Measurements from ENCODE around the gene NDUFB5.

Gene NDUFB5

DNA sequence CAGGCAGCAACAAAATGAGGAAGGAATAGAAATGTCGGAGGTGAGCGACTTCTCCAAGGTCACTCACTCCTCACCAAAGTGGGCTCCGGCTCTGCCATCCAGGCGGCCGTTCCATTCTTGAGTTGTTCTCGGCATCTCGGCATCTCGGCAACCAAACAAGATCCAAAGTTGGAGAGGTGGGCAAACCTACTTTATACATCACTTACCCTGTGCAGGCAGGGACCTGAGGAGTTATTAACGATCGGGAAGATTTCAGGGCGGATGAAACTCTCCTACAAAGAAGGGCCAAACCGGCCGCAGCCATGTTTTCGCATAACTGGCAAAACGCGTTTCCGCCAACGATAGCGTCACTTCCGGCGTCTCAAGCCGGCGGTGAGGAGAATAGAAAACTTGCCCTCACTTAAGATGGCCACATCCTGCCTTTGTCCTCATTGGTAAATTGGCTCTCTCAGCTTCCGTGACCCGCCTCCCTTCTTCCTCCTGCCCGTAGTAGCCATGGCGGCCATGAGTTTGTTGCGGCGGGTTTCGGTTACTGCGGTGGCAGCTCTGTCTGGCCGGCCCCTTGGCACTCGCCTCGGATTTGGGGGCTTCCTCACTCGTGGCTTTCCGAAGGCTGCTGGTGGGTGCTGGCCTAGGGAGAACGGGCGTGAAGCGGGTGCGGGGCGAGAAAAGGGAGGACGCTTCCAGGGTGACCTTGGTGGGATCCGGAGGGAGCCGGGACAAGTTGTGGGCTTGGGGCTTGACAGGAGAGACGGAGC, at the start of gene NDUFB5, which contains the start of gene MRPL47:
NDUFB5 (plus strand) TSS at position 474 of the 758 bp plus-strand sequence; CDS start at position 496, 22 bp downstream.
MRPL47 (minus strand) TSS at position 318 of the 758 bp plus-strand sequence; CDS start at position 304, 14 bp downstream.
- DNase-seq (ENCODE audit: low read depth) = peak; percentile 85

DNA sequence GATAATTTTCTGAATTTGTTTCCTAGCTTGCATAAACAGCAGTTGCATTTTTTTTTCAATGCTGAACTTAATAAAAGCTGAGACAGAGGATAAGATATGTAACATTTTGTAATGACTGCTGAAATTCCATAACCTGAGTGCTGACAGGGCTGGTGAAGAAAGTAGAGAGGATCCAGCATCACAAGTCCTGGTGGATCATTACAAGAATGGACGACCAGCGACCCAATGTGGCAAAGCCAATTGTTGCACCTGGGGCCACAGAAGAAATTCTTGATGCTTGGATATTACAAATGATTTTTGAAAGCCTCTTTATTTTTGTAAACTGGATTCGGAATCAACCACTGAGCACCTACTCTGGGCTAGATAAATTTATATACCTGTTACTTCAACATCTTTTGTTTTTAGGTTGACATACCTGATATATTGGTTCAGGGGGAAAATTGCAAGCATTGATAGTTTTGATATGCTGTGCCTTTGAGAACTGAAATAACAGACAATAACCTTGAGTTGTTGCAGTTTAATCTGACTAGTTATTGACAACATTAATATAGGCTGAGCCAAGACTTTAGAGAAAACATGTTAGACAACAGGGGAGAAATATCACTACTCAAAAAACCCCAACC, 45.7 kb upstream of the NDUFB5 start:
- H3K4me3 ChIP-seq (ENCODE audit: low read depth, low read length) = no peak overlapping the region
- peak; percentile 41 for DNase-seq (ENCODE audit: low read depth)

More for the DNA sequence above, at the start of gene NDUFB5, which contains the start of gene MRPL47:
- peak within 1 kb of the TSS; percentile 96 for H3K4me3 ChIP-seq (ENCODE audit: low read depth, low read length)

DNA sequence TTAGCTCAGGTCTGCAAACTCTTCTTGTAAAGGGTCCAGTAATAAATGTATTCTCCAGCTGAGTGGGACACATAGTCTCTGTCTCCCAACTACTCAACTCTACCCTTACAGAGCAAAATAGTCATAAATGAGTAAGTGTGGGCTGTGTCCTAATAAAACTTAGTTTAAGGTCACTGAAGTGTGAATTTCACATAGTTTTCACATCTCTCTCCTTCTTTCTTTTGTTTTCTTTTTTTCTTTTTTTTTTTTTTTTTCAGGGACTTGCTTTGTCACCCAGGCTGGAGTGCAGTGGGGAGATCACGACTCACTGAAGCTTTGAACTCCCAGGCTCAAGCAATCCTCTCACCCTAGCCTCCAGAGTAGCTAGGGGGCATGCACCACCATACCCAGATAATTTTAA, 43.8 kb upstream of the NDUFB5 start:
- H3K4me3 ChIP-seq (ENCODE audit: low read depth, low read length) = no peak overlapping the region

DNA sequence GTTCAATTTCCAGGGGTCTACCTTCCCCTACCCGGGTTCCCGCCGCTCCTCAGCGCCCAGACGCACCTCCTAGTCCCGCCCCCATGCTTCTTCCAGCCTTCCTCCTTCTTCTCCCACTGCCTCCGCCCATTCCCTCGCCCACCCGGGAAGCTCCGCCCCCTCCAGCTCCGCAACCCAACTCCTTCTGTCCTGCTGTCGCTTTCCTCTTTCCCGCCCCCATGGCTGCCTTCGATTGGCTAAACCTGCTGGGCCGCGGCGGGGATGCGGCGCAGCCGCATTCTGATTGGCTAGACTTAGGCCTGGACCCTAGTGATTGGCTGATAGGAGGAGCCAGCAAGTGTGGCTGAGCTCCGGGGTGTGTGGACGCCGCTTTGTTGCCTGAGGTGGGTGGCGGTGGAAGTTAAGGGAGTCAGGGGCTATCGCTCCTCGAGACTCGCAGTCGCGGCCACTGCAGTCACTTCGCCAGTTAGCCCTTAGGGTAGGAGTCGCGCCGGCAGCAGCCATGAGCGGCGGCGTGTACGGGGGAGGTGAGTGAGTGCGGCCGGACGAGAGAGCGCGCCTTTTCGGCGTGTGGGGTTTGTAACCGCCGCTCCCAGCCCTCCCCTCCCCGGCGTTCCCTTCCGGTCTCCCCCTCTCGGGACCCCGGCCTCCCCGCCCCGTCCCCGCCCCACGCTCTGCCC, 41.9 kb upstream of the NDUFB5 start, which contains the start of gene ACTL6A:
ACTL6A (plus strand) TSS at position 336 of the 680 bp plus-strand sequence; CDS start at position 503, 167 bp downstream.
- DNase-seq (ENCODE audit: low read depth) = peak; percentile 98

More for the DNA sequence above, 43.8 kb upstream of the NDUFB5 start:
- no peak for DNase-seq (ENCODE audit: low read depth)

DNA sequence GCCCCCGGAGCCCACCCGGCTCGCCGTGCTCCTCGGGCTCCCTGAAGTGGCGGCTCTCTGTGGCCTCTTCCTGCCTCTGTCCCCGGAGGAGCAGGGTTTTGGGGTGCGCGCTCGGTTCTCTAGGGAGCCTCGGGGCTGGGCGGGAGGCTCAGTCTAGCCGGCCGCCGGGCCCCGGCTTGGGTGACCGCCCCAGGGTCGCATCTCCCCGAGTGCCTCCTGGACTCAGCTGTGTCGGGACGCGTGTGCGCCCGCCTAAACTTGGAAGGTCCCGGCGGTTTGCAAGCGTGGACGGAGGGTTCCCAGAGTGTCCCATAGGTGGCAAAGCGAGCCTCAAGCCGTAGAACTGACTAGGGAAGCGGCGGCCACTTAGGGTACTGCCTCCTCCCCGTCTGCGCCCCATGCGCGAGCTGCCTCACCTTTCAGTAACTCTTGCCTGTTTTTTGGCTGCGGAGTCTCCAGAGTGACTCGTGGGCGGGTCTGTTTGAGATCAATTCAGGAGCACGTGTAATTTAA, 41.3 kb upstream of the NDUFB5 start:
- peak; percentile 25 for DNase-seq (ENCODE audit: low read depth)
- H3K4me3 ChIP-seq (ENCODE audit: low read depth, low read length) = peak overlapping the region; percentile 82

More for the DNA sequence above, 41.9 kb upstream of the NDUFB5 start, which contains the start of gene ACTL6A:
- H3K4me3 ChIP-seq (ENCODE audit: low read depth, low read length) = peak within 1 kb of the TSS; percentile 82

DNA sequence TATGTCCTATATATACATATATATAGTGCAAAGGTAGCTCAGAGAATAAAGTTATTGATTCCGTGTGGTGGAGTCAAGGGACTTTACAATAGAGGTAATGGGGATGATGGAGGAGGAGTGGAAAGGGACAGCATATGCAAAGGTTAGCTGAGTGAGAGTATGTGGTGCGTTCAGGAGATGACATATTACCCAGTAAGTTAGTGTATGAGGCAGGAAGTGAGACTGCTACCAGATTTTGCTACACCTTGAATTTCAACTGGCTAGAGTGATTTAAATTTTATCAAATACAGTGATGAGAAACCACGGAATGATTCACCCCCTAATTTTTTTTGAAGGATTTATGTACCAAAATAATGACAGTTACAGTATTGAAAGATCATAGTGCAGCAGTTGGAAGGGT, 39.1 kb upstream of the NDUFB5 start:
- no peak overlapping the region for H3K4me3 ChIP-seq (ENCODE audit: low read depth, low read length)
- no peak for DNase-seq (ENCODE audit: low read depth)

DNA sequence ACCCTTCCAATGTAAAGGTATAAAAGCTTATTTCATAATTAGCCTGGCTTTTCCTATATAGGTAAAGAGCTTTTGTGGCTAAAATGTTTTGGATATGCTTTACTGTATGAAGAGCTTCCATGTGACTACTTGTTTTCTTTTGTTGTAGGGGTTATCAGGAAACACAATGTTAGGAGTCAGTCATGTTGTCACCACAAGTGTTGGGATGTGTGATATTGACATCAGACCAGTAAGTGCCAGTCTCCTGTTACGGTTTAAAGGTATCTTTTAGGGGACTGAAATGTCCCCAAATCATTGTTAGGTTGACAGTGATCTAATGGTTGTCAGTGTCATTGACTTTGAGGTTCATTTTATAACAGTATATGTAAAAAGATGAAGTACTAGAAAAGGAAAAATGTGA, 23.6 kb upstream of the NDUFB5 start:
- no peak for DNase-seq (ENCODE audit: low read depth)
- no peak overlapping the region for H3K4me3 ChIP-seq (ENCODE audit: low read depth, low read length)

DNA sequence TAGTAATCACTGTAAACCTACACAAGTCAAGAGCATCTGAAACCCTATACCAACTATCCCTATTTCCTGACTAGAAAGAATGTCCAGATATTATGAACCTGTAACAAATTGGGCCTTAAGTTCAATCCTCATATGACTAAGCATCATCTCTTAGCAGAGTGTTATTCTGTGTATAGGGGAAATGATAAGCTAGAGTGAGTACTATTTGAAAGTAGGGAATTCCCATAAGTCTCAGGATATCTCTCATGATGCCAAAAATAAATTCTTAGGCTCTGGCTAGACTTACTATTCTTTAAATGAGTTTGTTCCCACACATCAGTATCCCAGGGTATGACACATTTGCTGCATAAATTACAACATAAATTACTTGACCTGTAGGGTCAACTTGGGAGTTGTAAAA, 15.5 kb upstream of the NDUFB5 start:
- no peak overlapping the region for H3K4me3 ChIP-seq (ENCODE audit: low read depth, low read length)
- no peak for DNase-seq (ENCODE audit: low read depth)

DNA sequence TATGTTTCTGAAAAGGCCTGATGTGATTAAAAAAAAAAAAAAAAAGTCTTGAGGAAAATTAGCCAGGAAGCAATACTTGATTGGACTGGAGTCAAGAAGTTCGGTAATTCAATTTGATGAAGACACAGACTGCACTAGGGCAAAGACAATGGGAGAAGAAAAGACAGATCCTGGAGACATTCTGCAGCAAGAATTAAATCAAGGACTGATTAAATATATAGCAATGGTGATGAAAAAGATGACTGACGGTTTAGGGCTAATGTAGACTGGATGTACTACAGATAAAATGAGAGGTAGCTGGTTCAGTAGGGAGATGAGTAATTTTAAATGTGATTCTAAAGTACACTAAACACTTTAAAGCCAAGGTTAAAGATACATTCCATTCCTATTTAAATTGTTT, 13.9 kb upstream of the NDUFB5 start:
- H3K4me3 ChIP-seq (ENCODE audit: low read depth, low read length) = no peak overlapping the region
- DNase-seq (ENCODE audit: low read depth) = no peak

DNA sequence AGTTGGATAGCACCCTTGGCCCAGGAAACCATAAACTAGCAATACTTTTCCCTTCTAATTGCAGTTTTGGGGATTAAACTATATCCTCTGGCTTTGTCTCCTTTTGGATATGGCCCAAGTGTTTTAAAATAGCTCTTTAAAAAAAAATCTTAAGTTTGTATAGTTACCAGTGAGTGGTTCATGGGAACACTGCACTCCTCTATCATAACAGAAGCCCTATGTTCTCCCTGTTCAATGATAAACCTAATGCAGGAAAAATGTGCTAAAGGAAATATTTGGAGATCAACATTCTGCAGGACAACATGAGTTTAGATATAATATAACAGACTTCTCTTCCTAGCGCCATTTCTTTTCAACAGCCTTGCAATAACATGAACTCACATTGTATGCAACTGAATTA, 13.3 kb upstream of the NDUFB5 start:
- no peak for DNase-seq (ENCODE audit: low read depth)
- H3K4me3 ChIP-seq (ENCODE audit: low read depth, low read length) = no peak overlapping the region

DNA sequence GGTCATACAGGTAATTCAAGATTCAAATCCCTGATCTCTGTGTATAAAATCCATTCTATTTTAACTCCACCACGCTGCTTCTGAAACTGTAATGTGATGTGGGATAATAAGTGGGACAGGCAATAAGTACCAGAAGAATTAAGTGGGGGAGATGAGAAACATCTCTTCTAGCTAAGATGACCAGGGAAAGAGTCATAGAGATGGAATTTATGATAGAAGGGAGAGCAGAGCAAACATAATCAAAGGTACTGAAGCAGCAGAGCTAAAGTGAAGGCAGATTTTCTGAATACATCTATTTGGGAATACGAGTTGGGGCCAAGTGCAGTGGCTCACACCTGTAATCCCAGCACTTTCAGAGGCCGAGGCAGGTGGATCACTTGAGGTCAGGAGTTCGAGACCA, 5.1 kb upstream of the NDUFB5 start:
- no peak for DNase-seq (ENCODE audit: low read depth)
- H3K4me3 ChIP-seq (ENCODE audit: low read depth, low read length) = no peak overlapping the region

DNA sequence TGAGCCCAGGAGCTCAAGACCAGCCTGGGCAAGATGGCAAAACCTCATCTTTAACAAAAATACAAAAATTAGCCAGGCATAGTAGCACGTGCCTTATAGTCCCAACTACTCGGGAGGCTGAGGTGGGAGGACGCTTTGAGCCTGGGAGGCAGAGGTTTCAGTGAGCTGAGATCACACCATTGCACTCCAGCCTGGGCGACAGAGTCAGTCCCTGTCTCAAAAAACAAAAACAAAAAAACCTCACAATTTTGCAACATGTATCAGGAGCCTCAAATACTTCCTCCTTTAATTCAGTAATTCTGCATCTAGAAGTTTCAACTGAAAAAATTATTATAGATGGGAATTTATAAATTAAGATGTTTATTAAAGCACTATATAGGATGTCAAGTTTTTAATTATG, 1.3 kb upstream of the NDUFB5 start:
- H3K4me3 ChIP-seq (ENCODE audit: low read depth, low read length) = peak overlapping the region; percentile 96
- DNase-seq (ENCODE audit: low read depth) = no peak

DNA sequence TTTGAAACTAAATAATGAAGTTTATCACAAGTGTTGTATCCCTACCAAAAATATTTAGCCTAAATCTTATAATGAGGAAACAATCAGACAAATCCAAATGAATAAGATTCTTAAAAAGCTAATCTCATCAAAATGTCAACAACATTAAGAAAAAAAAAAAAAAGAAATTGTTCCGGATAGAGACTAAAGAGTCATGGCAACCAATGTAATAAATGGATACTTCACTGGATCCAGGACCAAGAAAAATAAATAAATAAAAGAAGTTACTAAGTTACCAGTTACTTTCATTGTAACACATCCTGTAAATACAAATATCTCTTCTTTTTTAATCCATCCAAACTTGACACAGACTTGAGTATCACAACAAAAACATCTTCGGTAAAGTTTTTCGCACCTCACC, 763 bp upstream of the NDUFB5 start:
- DNase-seq (ENCODE audit: low read depth) = no peak
- peak overlapping the region; percentile 96 for H3K4me3 ChIP-seq (ENCODE audit: low read depth, low read length)

DNA sequence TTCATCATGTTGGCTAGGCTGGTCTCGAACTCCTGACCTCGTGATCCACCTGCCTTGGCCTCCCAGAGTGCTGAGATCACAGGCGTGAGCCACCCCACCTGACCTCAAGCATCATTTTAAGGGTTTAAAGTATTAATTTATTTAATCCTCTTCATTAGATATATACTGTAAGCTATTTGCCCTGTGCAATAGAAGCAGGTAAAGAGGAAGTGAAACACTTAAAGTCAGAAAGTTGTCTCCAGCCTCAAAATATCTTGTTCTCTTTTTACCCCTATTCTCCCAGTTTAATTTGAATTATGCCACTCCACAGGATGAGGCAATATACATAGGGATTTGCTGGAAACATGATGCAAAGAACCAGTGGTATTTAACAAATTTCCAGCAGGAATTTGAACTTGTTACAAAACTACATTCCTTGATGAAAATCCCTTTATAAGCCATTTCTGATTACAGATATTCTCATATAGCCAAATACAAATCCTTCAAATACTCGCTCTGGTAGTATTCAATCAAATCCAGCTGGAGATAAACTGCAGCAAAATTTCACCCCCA, 2.0 kb downstream of the NDUFB5 start:
- no peak for DNase-seq (ENCODE audit: low read depth)
- H3K4me3 ChIP-seq (ENCODE audit: low read depth, low read length) = no peak overlapping the region

DNA sequence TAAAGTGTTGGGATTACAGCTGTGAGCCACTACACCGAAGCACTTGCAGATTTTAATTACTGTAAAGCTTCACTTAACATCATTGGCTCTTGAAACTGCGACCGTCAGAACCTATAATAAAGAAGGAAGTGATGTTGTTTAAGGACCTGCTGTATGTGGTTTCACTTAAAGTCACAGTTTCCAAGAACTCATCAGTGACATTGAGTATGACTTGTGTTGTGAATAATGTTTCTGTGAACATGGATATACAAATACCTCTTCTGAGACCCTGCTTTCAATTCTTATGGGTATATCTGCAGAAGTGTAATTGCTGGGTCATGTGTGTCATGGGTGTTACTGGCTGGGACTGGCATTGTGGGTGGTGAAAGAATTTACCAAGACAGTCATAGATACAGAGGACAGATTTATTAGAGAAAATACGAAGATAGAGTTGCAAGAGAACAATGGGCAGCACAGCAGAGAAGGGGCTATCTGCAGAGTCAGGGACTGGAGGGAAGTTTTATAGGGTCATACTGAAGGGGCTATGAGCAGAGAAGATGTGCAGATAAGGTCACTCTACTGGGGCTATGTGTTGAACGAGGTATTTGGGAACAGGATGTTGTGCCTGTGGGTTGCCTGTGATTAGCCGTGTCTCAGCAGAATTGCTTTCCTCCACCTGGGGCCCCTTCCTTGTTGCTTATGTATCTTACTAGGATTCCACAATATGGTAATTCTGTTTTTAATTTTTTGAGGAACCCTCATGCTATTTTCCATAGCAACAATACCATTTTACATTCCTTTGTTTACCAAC, 4.5 kb downstream of the NDUFB5 start:
- DNase-seq (ENCODE audit: low read depth) = no peak
- H3K4me3 ChIP-seq (ENCODE audit: low read depth, low read length) = no peak overlapping the region

DNA sequence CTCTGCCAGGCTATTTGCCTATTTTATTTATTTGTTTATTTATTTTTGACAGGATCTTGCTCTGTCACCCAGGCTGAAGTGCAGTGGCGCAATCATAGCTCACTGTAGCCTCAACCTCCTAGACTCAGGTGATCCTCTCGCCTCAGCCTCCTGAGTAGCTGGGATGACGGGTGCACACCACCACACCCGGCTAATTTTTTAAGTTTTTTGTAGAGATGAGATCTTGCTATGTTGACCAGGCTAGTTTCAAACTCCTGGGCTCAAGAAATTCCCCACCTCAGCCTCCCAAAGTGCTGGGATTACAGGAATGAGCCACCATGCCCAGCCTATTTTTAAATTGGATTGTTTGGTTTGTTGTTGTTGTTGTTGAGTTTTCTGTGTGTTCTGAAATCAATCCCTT, 5.5 kb downstream of the NDUFB5 start:
- no peak overlapping the region for H3K4me3 ChIP-seq (ENCODE audit: low read depth, low read length)
- no peak for DNase-seq (ENCODE audit: low read depth)

DNA sequence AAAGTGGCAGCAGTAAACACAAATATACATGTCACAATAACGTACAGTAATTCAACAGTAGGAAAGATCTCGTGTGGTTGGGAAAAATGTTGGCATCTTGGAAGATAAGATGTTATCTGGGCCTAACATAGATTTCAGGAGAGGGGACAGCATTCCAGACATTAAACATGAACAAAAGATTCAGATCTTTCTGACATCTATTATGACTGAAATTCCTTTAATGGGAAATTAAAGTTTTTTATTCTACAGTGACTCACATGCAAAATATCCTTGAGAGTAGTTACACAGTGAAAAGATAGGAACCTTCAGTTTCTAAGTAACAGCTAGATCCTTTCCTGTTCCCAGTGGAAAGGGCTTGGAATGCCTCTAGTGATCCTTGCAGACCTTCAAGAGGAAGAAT, 9.2 kb downstream of the NDUFB5 start:
- DNase-seq (ENCODE audit: low read depth) = no peak
- no peak overlapping the region for H3K4me3 ChIP-seq (ENCODE audit: low read depth, low read length)

DNA sequence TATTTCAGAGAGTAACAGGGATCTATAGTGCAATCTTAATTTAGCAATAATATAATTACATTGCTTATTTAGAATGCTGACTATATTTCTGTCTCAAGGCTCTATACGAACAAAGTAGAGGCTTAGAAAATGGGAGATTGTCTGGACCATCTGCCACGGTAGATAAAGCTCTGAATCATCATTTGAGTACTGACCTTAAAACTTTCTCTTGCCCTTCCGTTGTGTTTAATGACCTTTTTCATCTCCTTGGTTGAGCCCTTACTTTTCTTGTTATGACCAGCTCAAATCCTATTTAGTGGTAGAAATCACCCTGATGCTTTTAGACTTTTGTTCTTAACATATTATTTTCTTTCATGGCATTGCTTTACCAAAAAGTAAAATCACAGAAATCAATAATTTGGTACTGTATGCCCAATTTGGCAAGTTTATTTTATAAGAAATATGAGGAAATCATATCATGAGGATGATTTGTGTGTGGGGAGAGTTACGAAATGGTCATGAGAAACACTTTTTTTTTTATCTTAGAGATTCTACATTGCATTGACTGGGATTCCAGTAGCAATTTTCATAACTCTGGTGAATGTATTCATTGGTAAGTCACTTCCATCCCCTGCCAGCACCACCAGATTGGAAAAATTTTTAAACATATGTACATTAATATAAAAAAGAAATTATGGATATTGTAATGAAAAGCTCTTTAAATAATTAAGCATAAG, 11.0 kb downstream of the NDUFB5 start:
- DNase-seq (ENCODE audit: low read depth) = no peak
- no peak overlapping the region for H3K4me3 ChIP-seq (ENCODE audit: low read depth, low read length)

Data from skeletal muscle cell (primary cell).